GM23248 (cell line): ENCODE results near the gene STMN1. TPM values are rescaled to one million over a fixed set of nuclear protein-coding genes. Genes with fewer than 3 reads are reported as not detected.

Experiments used
- DNase-seq: peaks from one replicate; pipeline ENCODE4 v3.0.0-alpha.2; 2015
- H2AFZ ChIP-seq: fragments of 200-600 bp; sonication (generic); 2 replicates; pipeline ENCODE4 v1.6.1; 2016; ENCODE audit warnings: antibody characterized with exemption
- H3F3A ChIP-seq: fragments of 200-600 bp; sonication (generic); 2 replicates; pipeline ENCODE4 v1.6.1; 2016; ENCODE audit warnings: mild to moderate bottlenecking, antibody characterized with exemption, mixed run types; ENCODE audit not compliant: insufficient read depth
- H3K27ac ChIP-seq: fragments of 200-600 bp; sonication (generic); 2 replicates; pipeline ENCODE4 v1.5.1; 2016; ENCODE audit warnings: mild to moderate bottlenecking
- H3K27me3 ChIP-seq: fragments of 200-600 bp; sonication (generic); replicated peaks from 2 replicates; pipeline ENCODE4 v1.6.1; 2016; ENCODE audit warnings: mild to moderate bottlenecking; ENCODE audit not compliant: insufficient read depth
- H3K36me3 ChIP-seq: fragments of 200-600 bp; sonication (generic); 2 replicates; pipeline ENCODE4 v1.6.1; 2016; ENCODE audit warnings: low read depth, mild to moderate bottlenecking
- H3K4me1 ChIP-seq: fragments of 200-600 bp; sonication (generic); 2 replicates; pipeline ENCODE4 v1.6.1; 2016; ENCODE audit warnings: mild to moderate bottlenecking; ENCODE audit not compliant: insufficient read depth
- H3K4me2 ChIP-seq: fragments of 200-600 bp; sonication (generic); one replicate; pipeline ENCODE4 v1.6.1; 2016; ENCODE audit warnings: mild to moderate bottlenecking; ENCODE audit not compliant: unreplicated experiment
- H3K4me3 ChIP-seq: fragments of 200-600 bp; sonication (generic); 2 replicates; pipeline ENCODE4 v1.5.1; 2016; ENCODE audit warnings: mild to moderate bottlenecking
- H3K79me2 ChIP-seq: fragments of 200-600 bp; sonication (generic); 2 replicates; pipeline ENCODE4 v1.6.1; 2016; ENCODE audit warnings: mild to moderate bottlenecking; ENCODE audit not compliant: insufficient read depth
- H3K9ac ChIP-seq: fragments of 200-600 bp; sonication (generic); 2 replicates; pipeline ENCODE4 v1.6.1; 2016; ENCODE audit warnings: mild to moderate bottlenecking
- H3K9me2 ChIP-seq: fragments of 200-600 bp; sonication (generic); 2 replicates; pipeline ENCODE4 v1.6.1; 2016; ENCODE audit warnings: mixed run types, mild to moderate bottlenecking, moderate library complexity; ENCODE audit not compliant: insufficient read depth
- H3K9me3 ChIP-seq: fragments of 200-600 bp; sonication (generic); one replicate; pipeline ENCODE4 v1.6.1; 2017; ENCODE audit warnings: low read depth
- H4K20me1 ChIP-seq: fragments of 200-600 bp; sonication (generic); 2 replicates; pipeline ENCODE4 v1.6.0; 2016; ENCODE audit not compliant: insufficient read depth
- EZH2 ChIP-seq: fragments of 200-600 bp; sonication (generic); IDR thresholded peaks from 2 replicates; pipeline ENCODE4 v1.6.1; 2018; ENCODE audit warnings: antibody characterized with exemption, mild to moderate bottlenecking; ENCODE audit not compliant: insufficient read depth, poor library complexity, severe bottlenecking
- EZH2phosphoT487 ChIP-seq: fragments of 200-600 bp; sonication (generic); IDR thresholded peaks from 2 replicates; pipeline ENCODE4 v1.6.1; 2018; ENCODE audit warnings: antibody characterized with exemption, moderate library complexity, mild to moderate bottlenecking, low read depth; ENCODE audit not compliant: insufficient read depth
- WGBS, 2 experiments: methylation state at CpG; one replicate each; pipeline ENCODE4 v1.1.6; 2015 to 2017; ENCODE audit warnings: low lambda C conversion rate in 2 of 2, low coverage in 1 of 2; ENCODE audit errors: missing lambda C conversion rate in 2 of 2; 5-methylcytosine and 5-hydroxymethylcytosine counted together
- in situ Hi-C: fragments of 300-500 bp; cut with MboI; formaldehyde crosslinking; loops from 2 replicates; pipeline ENCODE4 v1.15.0; 2020
- polyA plus RNA-seq: library from polyadenylated mRNA; unstranded; fragments of >200 nt; fragmentation: Nextera tagmentation; extraction: Ambion mirVana; gene quantifications from 2 replicates; pipeline ENCODE4 v1.2.1, GENCODE V29; 2016
- total RNA-seq: library from RNA; depleted of rRNA; stranded (reverse); fragments of >200 nt; shearing (Covaris generic); gene quantifications from 2 replicates; pipeline ENCODE4 v1.2.3, GENCODE V29; 2014

Gene STMN1
- total and polyA plus RNA-seq, 2 experiments from 2014 or later: 45.2 to 301 TPM

DNA sequence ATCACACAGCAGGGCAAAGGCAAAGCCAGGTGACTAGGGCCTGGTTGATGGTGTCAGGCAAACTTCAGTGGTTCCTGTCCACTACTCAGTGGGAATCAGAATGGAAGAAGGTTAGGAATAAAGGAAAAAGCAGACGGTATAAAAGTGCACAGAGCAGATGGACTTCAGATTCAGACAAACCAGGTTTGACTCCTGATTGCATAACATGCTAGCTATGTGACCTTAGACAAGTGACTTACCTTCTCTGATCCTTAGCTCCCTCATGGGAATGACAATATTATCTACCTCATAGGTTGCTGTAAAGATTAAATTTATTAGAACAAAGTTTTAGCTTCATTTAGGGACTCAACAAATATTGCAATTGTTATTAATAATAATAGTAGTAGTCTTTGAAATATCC is 35.6 kb downstream of the STMN1 start:
- H3K9me3 ChIP-seq: no peaks in the 10 kb centered on the region
- 100% methylated on average over 1 of the region's 1 CpG for WGBS, 2 experiments
- H3K4me2 ChIP-seq: no peak overlapping the region
- TF ChIP-seq EZH2phosphoT487: no peak
- TF ChIP-seq EZH2: no peak
- no peak overlapping the region for H3K27ac ChIP-seq
- H3K9ac ChIP-seq: no peak overlapping the region
- no peak overlapping the region for H2AFZ ChIP-seq
- H4K20me1 ChIP-seq: no peaks in the 10 kb centered on the region
- H3K4me3 ChIP-seq: no peak overlapping the region
- in situ Hi-C loops: no loop called here
- no peaks in the 10 kb centered on the region for H3F3A ChIP-seq
- H3K79me2 ChIP-seq: peaks cover 37% of the 10 kb centered on the region
- peaks cover 4% of the 10 kb centered on the region; the same call in 1 of the 2 replicates for H3K4me1 ChIP-seq
- no peaks in the 10 kb centered on the region for H3K9me2 ChIP-seq
- H3K27me3 ChIP-seq: no peaks in the 10 kb centered on the region
- no peak for DNase-seq
- H3K36me3 ChIP-seq: peaks cover 3% of the 10 kb centered on the region; the same call in 1 of the 2 replicates

DNA sequence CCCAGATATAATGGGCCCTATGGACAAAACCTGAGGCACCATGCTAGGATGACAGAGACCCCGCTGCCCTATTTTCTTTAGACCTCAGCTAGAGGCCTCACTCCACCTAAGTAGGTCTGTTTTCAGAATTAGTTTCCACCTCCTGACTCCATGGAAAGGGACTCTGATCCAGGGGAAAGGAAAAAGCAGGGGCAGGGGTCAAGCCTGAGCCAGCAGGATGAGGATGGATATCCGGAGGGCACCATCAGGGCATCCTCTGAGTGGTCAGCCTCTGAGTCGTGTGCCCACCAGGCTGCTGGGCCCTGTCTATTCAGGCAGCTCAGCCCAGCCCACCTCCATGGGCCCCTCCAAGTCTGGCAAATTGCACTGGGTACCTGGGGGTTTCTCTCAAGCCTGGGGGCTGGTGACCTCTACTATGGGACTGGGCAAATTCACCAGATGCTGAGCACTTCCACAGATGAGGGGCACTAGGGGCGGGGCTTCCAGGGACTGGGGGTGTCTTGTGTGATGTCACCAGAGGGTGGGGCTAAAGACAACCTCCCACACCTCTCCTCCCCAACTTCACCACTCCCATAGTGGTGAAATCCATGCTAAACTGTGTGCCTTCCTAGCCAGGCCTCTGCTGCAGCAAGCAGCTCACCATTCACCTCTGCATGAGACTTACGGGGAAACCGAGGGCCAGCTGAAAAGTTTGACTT is 36.2 kb downstream of the STMN1 start:
- Histone ChIP-seq H3K4me3 (no peak overlapping the region), H4K20me1 (no peaks in the 10 kb centered on the region), H3F3A (no peaks in the 10 kb centered on the region), H3K9me2 (no peaks in the 10 kb centered on the region), H3K79me2 (peaks cover 37% of the 10 kb centered on the region), H3K36me3 (peaks cover 3% of the 10 kb centered on the region; the same call in 1 of the 2 replicates), H3K9ac (no peak overlapping the region), H3K9me3 (no peaks in the 10 kb centered on the region), H3K4me1 (peaks cover 4% of the 10 kb centered on the region; the same call in 1 of the 2 replicates), H3K27me3 (no peaks in the 10 kb centered on the region), H3K27ac (no peak overlapping the region), H3K4me2 (no peak overlapping the region), H2AFZ (no peak overlapping the region)
- TF ChIP-seq EZH2 (no peak), EZH2phosphoT487 (no peak)
- WGBS, 2 experiments: 80 to 81% methylated on average over 6 of the region's 6 CpGs
- DNase-seq: no peak
- in situ Hi-C loops: no loop called here

DNA sequence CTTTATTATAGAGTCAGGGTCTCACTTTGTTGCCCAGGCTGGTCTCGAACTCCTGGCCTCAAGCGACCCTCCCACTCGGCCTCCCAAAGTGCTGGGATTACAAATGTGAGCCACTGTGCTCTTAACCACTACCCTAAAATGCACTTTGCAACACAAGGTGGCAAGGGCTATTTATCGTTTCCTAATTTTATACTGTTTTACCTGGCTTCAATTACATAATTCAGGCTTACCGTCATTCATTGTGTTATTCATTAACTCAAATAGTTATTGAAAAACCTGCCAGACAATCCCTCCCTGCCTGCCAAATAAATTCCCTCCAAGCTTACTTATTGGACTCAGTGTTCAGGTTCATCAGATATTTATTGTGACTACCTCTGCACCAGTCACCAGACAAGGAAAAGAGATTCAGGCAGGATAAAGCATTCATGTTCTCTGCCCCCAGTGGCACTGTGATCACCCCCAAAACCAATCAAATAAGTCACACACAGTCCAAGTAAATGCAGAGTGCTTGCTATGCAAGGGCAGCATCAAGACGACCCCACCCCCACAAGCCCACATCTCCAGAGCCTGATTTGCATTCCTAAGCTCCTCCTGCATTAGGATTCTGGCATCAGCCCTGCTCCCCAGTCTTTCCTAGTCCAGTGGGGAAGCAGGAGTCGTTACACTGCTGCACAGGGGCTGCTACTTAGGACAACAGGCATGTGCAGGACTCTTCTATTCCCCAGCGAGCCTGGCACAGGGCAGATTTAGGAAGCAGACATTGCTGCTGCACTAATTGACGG is 38.8 kb downstream of the STMN1 start:
- H3K27me3 ChIP-seq: no peaks in the 10 kb centered on the region
- no peak overlapping the region for H3K4me2 ChIP-seq
- H4K20me1 ChIP-seq: no peaks in the 10 kb centered on the region
- TF ChIP-seq EZH2phosphoT487 (no peak), EZH2 (no peak)
- DNase-seq: no peak
- no peak overlapping the region for H3K4me3 ChIP-seq
- in situ Hi-C loops: no loop called here
- H3K9me2 ChIP-seq: no peaks in the 10 kb centered on the region
- no peaks in the 10 kb centered on the region for H3F3A ChIP-seq
- H3K9me3 ChIP-seq: no peaks in the 10 kb centered on the region
- no peak overlapping the region for H3K9ac ChIP-seq
- H3K36me3 ChIP-seq: peaks cover 3% of the 10 kb centered on the region; the same call in 1 of the 2 replicates
- H2AFZ ChIP-seq: no peak overlapping the region
- 91 to 93% methylated on average over 9 of the region's 9 CpGs for WGBS, 2 experiments
- no peaks in the 10 kb centered on the region for H3K4me1 ChIP-seq
- H3K79me2 ChIP-seq: peaks cover 12% of the 10 kb centered on the region
- no peak overlapping the region for H3K27ac ChIP-seq

DNA sequence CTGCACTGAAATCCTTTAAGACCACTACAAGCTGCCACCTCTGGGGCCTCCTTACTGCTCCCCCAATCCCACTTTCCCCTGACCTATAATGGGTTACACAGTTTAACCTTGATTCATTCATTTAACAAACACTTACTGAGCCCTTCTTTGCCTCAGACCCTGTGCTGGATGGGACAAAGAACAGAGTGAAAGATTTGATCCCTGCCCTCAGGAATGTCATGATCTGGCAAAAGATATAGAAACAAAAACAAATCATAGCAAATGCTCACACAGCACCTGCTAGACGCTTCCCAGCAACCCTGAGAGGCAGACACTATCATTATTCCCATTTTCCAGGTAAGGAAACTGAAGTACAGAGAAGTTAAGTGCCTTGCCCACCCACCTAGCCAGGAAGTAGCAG is 39.9 kb downstream of the STMN1 start:
- Histone ChIP-seq H2AFZ (no peak overlapping the region), H3K9ac (no peak overlapping the region), H3K9me2 (no peaks in the 10 kb centered on the region), H3K27me3 (no peaks in the 10 kb centered on the region), H3K9me3 (no peaks in the 10 kb centered on the region), H3K27ac (no peak overlapping the region), H4K20me1 (no peaks in the 10 kb centered on the region), H3K4me2 (no peak overlapping the region), H3K4me3 (no peak overlapping the region), H3K79me2 (peaks cover 1% of the 10 kb centered on the region; the same call in 1 of the 2 replicates), H3K4me1 (no peaks in the 10 kb centered on the region), H3F3A (no peaks in the 10 kb centered on the region), H3K36me3 (peaks cover 3% of the 10 kb centered on the region; the same call in 1 of the 2 replicates)
- TF ChIP-seq EZH2phosphoT487 (no peak), EZH2 (no peak)
- WGBS, 2 experiments: 75 to 77% methylated on average over 1 of the region's 1 CpG
- in situ Hi-C loops: no loop called here
- DNase-seq: no peak
